ENCODE measurements around the gene BCAS3. TPM values are rescaled to one million over a fixed set of nuclear protein-coding genes. Genes with fewer than 3 reads are reported as not detected.

BCAS3 gene
- total RNA-seq, 1 donor from 2014 or later: 64.9 TPM

GRCh38 chr17:60851181-60851580 lies 173.5 kb downstream of the BCAS3 start:
- Mint-ChIP-seq H3K36me3 (peaks cover 3% of the 10 kb centered on the region), H3K27ac (no peak overlapping the region), H3K9me3 (peaks cover 18% of the 10 kb centered on the region), H3K4me1 (peaks cover 7% of the 10 kb centered on the region), H3K27me3 (ENCODE audit: low read depth) (no peaks in the 10 kb centered on the region), H3K4me3 (no peak overlapping the region)
- no peak for DNase-seq (ENCODE audit: low spot score in 2 of 2, unreplicated experiment in 2 of 2)
- TF ChIP-seq CTCF (IDR thresholded peaks at IDR 0.05; ENCODE audit: unreplicated experiment): no peak

GRCh38 chr17:60857556-60858080 lies 180.0 kb downstream of the BCAS3 start:
- no peak for TF ChIP-seq CTCF (IDR thresholded peaks at IDR 0.05; ENCODE audit: unreplicated experiment)
- peaks cover 19% of the 10 kb centered on the region for H3K36me3 Mint-ChIP-seq
- H3K9me3 Mint-ChIP-seq: peaks cover 24% of the 10 kb centered on the region
- H3K27me3 Mint-ChIP-seq (ENCODE audit: low read depth): no peaks in the 10 kb centered on the region
- no peak overlapping the region for H3K4me3 Mint-ChIP-seq
- peaks cover 3% of the 10 kb centered on the region for H3K4me1 Mint-ChIP-seq
- no peak overlapping the region for H3K27ac Mint-ChIP-seq
- no peak for DNase-seq (ENCODE audit: low spot score in 2 of 2, unreplicated experiment in 2 of 2)

GRCh38 chr17:60862482-60862881 lies 184.8 kb downstream of the BCAS3 start:
- Mint-ChIP-seq H3K36me3 (peaks cover 16% of the 10 kb centered on the region), H3K27me3 (ENCODE audit: low read depth) (no peaks in the 10 kb centered on the region), H3K9me3 (peaks cover 24% of the 10 kb centered on the region), H3K4me3 (no peak overlapping the region), H3K27ac (no peak overlapping the region), H3K4me1 (no peaks in the 10 kb centered on the region)
- no peak for DNase-seq (ENCODE audit: low spot score in 2 of 2, unreplicated experiment in 2 of 2)
- TF ChIP-seq CTCF (IDR thresholded peaks at IDR 0.05; ENCODE audit: unreplicated experiment): no peak

GRCh38 chr17:60863892-60864707 lies 186.4 kb downstream of the BCAS3 start:
- peaks cover 16% of the 10 kb centered on the region for H3K36me3 Mint-ChIP-seq
- H3K4me3 Mint-ChIP-seq: no peak overlapping the region
- TF ChIP-seq CTCF (IDR thresholded peaks at IDR 0.05; ENCODE audit: unreplicated experiment): no peak
- peaks cover under 1% of the 10 kb centered on the region for H3K4me1 Mint-ChIP-seq
- no peaks in the 10 kb centered on the region for H3K27me3 Mint-ChIP-seq (ENCODE audit: low read depth)
- H3K9me3 Mint-ChIP-seq: peaks cover 24% of the 10 kb centered on the region
- no peak for DNase-seq (ENCODE audit: low spot score in 2 of 2, unreplicated experiment in 2 of 2)
- no peak overlapping the region for H3K27ac Mint-ChIP-seq

GRCh38 chr17:60864708-60865005 lies 187.0 kb downstream of the BCAS3 start:
- DNase-seq (ENCODE audit: low spot score in 2 of 2, unreplicated experiment in 2 of 2): no peak
- Mint-ChIP-seq H3K4me1 (peaks cover 6% of the 10 kb centered on the region), H3K36me3 (peaks cover 16% of the 10 kb centered on the region), H3K9me3 (peaks cover 24% of the 10 kb centered on the region), H3K4me3 (no peak overlapping the region), H3K27ac (no peak overlapping the region), H3K27me3 (ENCODE audit: low read depth) (no peaks in the 10 kb centered on the region)
- no peak for TF ChIP-seq CTCF (IDR thresholded peaks at IDR 0.05; ENCODE audit: unreplicated experiment)
